K562 (cell line): ENCODE measurements around the gene ITGAL. TPM values are rescaled to one million over a fixed set of nuclear protein-coding genes. Genes with fewer than 3 reads are reported as not detected.

Experiments
- DACH1 ChIP-seq: fragments of 450-650 bp; IDR thresholded peaks from 2 replicates; pipeline ENCODE4 v1.6.1; 2018; ENCODE audit not compliant: partially characterized antibody
- ETS2 ChIP-seq: IDR thresholded peaks from 2 replicates; pipeline ENCODE4 v1.6.1; 2016; ENCODE audit warnings: borderline replicate concordance, missing genetic modification characterization, mild to moderate bottlenecking, moderate library complexity, missing compliant biosample characterization; ENCODE audit not compliant: poor library complexity, severe bottlenecking
- ETV5 ChIP-seq: sonication (generic); formaldehyde crosslinking; IDR thresholded peaks from 2 replicates; pipeline ENCODE4 v1.4.0; 2020; ENCODE audit warnings: low read depth, mild to moderate bottlenecking, missing genetic modification reagents
- GABPB1 ChIP-seq: sonication (generic); formaldehyde crosslinking; IDR thresholded peaks from 2 replicates; pipeline ENCODE4 v1.8.0; 2022; ENCODE audit warnings: mild to moderate bottlenecking, missing genetic modification reagents
- GATA2 ChIP-seq: sonication (generic); formaldehyde crosslinking; IDR thresholded peaks from 2 replicates; pipeline ENCODE4 v1.4.0; 2020; ENCODE audit warnings: mild to moderate bottlenecking, missing genetic modification reagents
- HCFC1 ChIP-seq: IDR thresholded peaks from 2 replicates; pipeline ENCODE4 v1.6.1; 2012; ENCODE audit warnings: low read depth, low read length, improper control_type of control experiment
- MAFG ChIP-seq: fragments of 450-650 bp; conservative IDR thresholded peaks from 2 replicates; pipeline ENCODE4 v1.6.1; 2016; ENCODE audit warnings: missing genetic modification characterization, missing compliant biosample characterization
- MEF2D ChIP-seq: conservative IDR thresholded peaks from 2 replicates; pipeline ENCODE4 v1.6.1; 2016; ENCODE audit warnings: low read depth, missing genetic modification characterization, missing compliant biosample characterization
- NR2F6 ChIP-seq: fragments of 450-650 bp; formaldehyde crosslinking; IDR thresholded peaks from 2 replicates; pipeline ENCODE4 v1.4.0; 2020; ENCODE audit warnings: mild to moderate bottlenecking
- PTRF ChIP-seq: fragments of 450-650 bp; IDR thresholded peaks from 2 replicates; pipeline ENCODE4 v1.6.1; 2016; ENCODE audit warnings: mild to moderate bottlenecking, missing genetic modification characterization, missing compliant biosample characterization
- RCOR1 ChIP-seq, 2 experiments: IDR thresholded peaks; 2 replicates each; pipeline ENCODE4 v1.6.1; 2012; ENCODE audit warnings: low read depth in 2 of 2, low read length in 2 of 2, borderline replicate concordance in 1 of 2, improper control_type of control experiment in 1 of 2
- TCFL5 ChIP-seq: fragments of 250-450 bp; sonication (Bioruptor Pico); conservative IDR thresholded peaks from 2 replicates; pipeline ENCODE4 v1.6.1; 2021; ENCODE audit warnings: mild to moderate bottlenecking, moderate library complexity, matching md5 sums
- TOE1 ChIP-seq, 2 experiments: fragments of 450-650 bp in 1 of 2; sonication (generic) in 1 of 2; formaldehyde crosslinking in 1 of 2; IDR thresholded peaks; 2 replicates each; pipeline versions ENCODE4 v1.7.1 to v1.8.0; 2016 to 2022; ENCODE audit warnings: borderline replicate concordance in 2 of 2, mild to moderate bottlenecking in 2 of 2, antibody characterized with exemption in 1 of 2, inconsistent platforms in 1 of 2, low read depth in 1 of 2, missing genetic modification reagents in 1 of 2, moderate library complexity in 1 of 2
- ZNF140 ChIP-seq: fragments of 250-450 bp; sonication (Bioruptor Pico); IDR thresholded peaks from 2 replicates; pipeline ENCODE4 v1.8.0; 2021; ENCODE audit warnings: moderate library complexity, mild to moderate bottlenecking, inconsistent platforms
- ZNF41 ChIP-seq: fragments of 250-450 bp; sonication (Bioruptor Pico); conservative IDR thresholded peaks from 2 replicates; pipeline ENCODE4 v1.4.0; 2020; ENCODE audit warnings: mild to moderate bottlenecking
- polyA plus RNA-seq, 8 experiments: library from polyadenylated mRNA; depleted of rRNA in 4 of 8; stranded (reverse) in 5 of 8; unstranded in 3 of 8; fragments of >200 nt; fragmentation: Nextera tagmentation in 2 of 8; fragmentation: Illumina TruSeq in 1 of 8; extraction: Ambion mirVana in 2 of 8; extraction: Trizol in 1 of 8; gene quantifications; 2 replicates each; pipeline versions ENCODE4 v1.2.1 to v1.2.3, GENCODE V29; 2011 to 2014; ENCODE audit warnings: inconsistent platforms in 1 of 8, missing spikeins in 1 of 8
- total RNA-seq, 7 experiments: library from RNA; depleted of rRNA in 6 of 7; stranded (reverse); fragments of >200 nt in 6 of 7; fragmentation: Illumina TruSeq in 2 of 7; extraction: Trizol in 2 of 7; gene quantifications; 2 replicates each; pipeline versions ENCODE4 v1.2.1 to v1.2.3, GENCODE V29; 2011 to 2021; ENCODE audit warnings: low replicate concordance in 1 of 7
- TF ChIP-seq, protein P1 (sequence below): fragments of 450-650 bp; IDR thresholded peaks from 2 replicates; pipeline ENCODE4 v1.6.1; 2016; ENCODE audit warnings: mild to moderate bottlenecking
- TF ChIP-seq, protein P2 (sequence below): fragments of 450-650 bp; IDR thresholded peaks from 2 replicates; pipeline ENCODE4 v1.6.1; 2016; ENCODE audit warnings: borderline replicate concordance
- TF ChIP-seq, protein P3 (sequence below): IDR thresholded peaks from 2 replicates; pipeline ENCODE4 v1.6.1; 2016; ENCODE audit warnings: missing genetic modification characterization, missing compliant biosample characterization
- TF ChIP-seq, protein P4 (sequence below): sonication (generic); formaldehyde crosslinking; IDR thresholded peaks from 2 replicates; pipeline ENCODE4 v1.4.0; 2020; ENCODE audit warnings: mild to moderate bottlenecking, missing genetic modification reagents

The ITGAL gene
- total and polyA plus RNA-seq, 9 of the 15 experiments (the other 6 are each of a cell fraction or from before 2014, with no cell fraction given) = 0.01 to 0.53 TPM; not detected in 7

DNA sequence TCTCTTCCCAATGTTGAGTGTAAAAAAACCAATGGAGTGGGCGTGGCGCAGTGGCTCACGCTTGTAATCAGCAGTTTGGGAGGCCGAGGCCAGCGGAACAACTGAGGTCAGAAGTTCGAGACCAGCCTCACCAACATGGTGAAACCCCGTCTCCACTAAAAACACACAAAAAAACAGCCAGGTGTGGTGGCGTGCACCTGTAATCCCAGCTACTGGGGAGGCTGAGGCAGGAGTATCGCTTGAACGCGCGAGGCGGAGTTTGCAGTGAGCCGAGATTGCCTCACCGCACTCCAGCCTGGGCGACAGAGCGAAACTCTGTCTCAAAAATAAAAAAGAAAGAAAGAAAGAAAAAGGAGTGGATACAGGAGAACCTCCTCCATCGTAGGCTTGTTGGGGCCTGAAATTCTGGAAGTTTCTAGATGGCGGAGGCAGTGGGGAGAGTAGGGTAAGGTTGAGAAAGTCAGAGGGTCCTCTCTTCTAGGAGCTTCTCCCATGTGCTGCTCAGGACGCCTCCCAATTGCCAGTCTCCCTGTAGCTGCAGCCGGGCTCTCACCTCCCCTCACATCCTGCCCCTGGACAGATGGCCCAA is 86.3 kb downstream of the ITGAL start (continued):
- TF ChIP-seq, protein P1, sequence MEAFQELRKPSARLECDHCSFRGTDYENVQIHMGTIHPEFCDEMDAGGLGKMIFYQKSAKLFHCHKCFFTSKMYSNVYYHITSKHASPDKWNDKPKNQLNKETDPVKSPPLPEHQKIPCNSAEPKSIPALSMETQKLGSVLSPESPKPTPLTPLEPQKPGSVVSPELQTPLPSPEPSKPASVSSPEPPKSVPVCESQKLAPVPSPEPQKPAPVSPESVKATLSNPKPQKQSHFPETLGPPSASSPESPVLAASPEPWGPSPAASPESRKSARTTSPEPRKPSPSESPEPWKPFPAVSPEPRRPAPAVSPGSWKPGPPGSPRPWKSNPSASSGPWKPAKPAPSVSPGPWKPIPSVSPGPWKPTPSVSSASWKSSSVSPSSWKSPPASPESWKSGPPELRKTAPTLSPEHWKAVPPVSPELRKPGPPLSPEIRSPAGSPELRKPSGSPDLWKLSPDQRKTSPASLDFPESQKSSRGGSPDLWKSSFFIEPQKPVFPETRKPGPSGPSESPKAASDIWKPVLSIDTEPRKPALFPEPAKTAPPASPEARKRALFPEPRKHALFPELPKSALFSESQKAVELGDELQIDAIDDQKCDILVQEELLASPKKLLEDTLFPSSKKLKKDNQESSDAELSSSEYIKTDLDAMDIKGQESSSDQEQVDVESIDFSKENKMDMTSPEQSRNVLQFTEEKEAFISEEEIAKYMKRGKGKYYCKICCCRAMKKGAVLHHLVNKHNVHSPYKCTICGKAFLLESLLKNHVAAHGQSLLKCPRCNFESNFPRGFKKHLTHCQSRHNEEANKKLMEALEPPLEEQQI = 0 out of 2 replicates have a peak, but pooled peaks have one; percentile 44
- TF ChIP-seq, protein P2, sequence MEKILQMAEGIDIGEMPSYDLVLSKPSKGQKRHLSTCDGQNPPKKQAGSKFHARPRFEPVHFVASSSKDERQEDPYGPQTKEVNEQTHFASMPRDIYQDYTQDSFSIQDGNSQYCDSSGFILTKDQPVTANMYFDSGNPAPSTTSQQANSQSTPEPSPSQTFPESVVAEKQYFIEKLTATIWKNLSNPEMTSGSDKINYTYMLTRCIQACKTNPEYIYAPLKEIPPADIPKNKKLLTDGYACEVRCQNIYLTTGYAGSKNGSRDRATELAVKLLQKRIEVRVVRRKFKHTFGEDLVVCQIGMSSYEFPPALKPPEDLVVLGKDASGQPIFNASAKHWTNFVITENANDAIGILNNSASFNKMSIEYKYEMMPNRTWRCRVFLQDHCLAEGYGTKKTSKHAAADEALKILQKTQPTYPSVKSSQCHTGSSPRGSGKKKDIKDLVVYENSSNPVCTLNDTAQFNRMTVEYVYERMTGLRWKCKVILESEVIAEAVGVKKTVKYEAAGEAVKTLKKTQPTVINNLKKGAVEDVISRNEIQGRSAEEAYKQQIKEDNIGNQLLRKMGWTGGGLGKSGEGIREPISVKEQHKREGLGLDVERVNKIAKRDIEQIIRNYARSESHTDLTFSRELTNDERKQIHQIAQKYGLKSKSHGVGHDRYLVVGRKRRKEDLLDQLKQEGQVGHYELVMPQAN = peak; percentile 71; the same call in 1 of the 2 replicates
- TF ChIP-seq RCOR1 (IDR thresholded peaks at IDR 0.05; ENCODE audit: borderline replicate concordance in 1 of 2, low read depth in 2 of 2, low read length in 2 of 2) (peak in 1 of 2 experiments; percentile 4; a peak in 2 of 4 replicates), MEF2D (tag) (0 out of 2 replicates have a peak, but pooled peaks have one; percentile 36), HCFC1 (no peak), NR2F6 (CRISPR knock-in tag) (no peak), ZNF41 (CRISPR knock-in tag) (0 out of 2 replicates have a peak, but pooled peaks have one; percentile 17), GABPB1 (0 out of 2 replicates have a peak, but pooled peaks have one; percentile 17), PTRF (tag) (no peak), TOE1 (IDR thresholded peaks at IDR 0.05; ENCODE audit: borderline replicate concordance) (no peak; the same call in 1 of the 2 replicates), TOE1 (CRISPR knock-in tag; IDR thresholded peaks at IDR 0.05; ENCODE audit: borderline replicate concordance, low read depth) (no peak), DACH1 (no peak), TCFL5 (CRISPR knock-in tag) (0 out of 2 replicates have a peak, but pooled peaks have one; percentile 29), ETV5 (CRISPR knock-in tag) (no peak), GATA2 (peak; percentile 16; the same call in 1 of the 2 replicates), MAFG (tag) (no peak), ETS2 (no peak), ZNF140 (CRISPR knock-in tag) (no peak)
- TF ChIP-seq, protein P3, sequence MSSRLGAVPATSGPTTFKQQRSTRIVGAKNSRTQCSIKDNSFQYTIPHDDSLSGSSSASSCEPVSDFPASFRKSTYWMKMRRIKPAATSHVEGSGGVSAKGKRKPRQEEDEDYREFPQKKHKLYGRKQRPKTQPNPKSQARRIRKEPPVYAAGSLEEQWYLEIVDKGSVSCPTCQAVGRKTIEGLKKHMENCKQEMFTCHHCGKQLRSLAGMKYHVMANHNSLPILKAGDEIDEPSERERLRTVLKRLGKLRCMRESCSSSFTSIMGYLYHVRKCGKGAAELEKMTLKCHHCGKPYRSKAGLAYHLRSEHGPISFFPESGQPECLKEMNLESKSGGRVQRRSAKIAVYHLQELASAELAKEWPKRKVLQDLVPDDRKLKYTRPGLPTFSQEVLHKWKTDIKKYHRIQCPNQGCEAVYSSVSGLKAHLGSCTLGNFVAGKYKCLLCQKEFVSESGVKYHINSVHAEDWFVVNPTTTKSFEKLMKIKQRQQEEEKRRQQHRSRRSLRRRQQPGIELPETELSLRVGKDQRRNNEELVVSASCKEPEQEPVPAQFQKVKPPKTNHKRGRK = peak; percentile 56; the same call in 1 of the 2 replicates
- TF ChIP-seq, protein P4, sequence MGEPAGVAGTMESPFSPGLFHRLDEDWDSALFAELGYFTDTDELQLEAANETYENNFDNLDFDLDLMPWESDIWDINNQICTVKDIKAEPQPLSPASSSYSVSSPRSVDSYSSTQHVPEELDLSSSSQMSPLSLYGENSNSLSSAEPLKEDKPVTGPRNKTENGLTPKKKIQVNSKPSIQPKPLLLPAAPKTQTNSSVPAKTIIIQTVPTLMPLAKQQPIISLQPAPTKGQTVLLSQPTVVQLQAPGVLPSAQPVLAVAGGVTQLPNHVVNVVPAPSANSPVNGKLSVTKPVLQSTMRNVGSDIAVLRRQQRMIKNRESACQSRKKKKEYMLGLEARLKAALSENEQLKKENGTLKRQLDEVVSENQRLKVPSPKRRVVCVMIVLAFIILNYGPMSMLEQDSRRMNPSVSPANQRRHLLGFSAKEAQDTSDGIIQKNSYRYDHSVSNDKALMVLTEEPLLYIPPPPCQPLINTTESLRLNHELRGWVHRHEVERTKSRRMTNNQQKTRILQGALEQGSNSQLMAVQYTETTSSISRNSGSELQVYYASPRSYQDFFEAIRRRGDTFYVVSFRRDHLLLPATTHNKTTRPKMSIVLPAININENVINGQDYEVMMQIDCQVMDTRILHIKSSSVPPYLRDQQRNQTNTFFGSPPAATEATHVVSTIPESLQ (CRISPR knock-in tag) = no peak
